NCI-H2196 treated with DMSO at 0.1 percent for 48 hours (cell line): ENCODE measurements around the gene IL17B.
"Not testable (repeated sequence)": the region's sequence is repeated elsewhere in the genome, so short reads cannot be mapped to it uniquely, and the experiment has no call there.

ENCODE experiments used
- DNase-seq: peaks from one replicate; lab custom pipeline; 2025; ENCODE audit not compliant: unreplicated experiment; lab: John Stamatoyannopoulos, UW

The IL17B gene

GRCh38 chr5:149403923-149404745, 25.0 kb upstream of the IL17B start:
- DNase-seq, result no peak

- DNase-seq, result no peak
Observed at GRCh38 chr5:149402291-149402690, 23.2 kb upstream of the IL17B start.

GRCh38 chr5:149401051-149401450, 22.0 kb upstream of the IL17B start:
- DNase-seq, result no peak

GRCh38 chr5:149400304-149400703, 21.2 kb upstream of the IL17B start:
- no peak for DNase-seq

DNA sequence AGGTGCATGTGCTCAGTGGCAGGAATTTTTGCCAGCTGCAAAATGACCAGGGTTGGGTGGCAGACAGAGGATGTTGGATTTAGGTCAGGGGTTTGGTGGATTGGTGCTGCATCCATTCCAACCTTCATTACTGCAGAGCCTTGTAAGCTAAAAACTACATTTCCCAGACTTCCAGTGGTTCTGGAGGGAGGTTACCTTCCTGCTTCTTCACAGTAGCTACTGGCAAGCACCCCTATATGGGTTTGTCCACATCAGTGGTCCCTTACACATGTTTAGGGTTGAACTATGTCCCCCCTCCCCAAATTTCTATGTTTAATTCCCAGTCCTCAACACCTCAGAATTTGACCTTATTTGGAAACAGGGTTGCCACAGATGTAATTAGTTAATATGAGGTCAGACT, 20.7 kb upstream of the IL17B start:
- no peak for DNase-seq

DNA sequence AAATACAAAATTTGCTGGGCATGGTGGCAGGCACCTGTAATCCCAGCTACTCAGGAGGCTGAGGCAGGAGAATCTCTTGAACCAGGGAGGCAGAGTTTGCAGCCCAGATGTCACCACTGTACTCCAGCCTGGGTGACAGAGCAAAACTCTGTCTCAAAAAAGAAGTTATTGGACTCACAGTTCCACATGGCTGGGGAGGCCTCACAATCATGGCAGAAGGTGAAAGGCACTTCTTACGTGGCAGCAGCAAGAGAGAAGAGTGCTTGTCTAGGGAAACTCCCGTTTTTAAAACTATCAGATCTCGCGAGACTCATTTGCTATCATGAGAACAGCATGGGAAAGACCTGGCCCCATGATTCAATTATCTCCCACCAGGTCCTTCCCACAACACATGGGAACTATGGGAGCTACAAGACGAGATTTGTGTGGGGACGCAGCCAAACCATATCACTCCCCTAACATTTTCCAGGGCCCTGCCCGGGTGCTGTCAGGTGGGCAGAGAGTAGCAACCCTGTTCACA, 19.7 kb upstream of the IL17B start:
- DNase-seq, result not testable (repeated sequence)

- no peak for DNase-seq
Observed at GRCh38 chr5:149397530-149397929, 18.4 kb upstream of the IL17B start.

DNA sequence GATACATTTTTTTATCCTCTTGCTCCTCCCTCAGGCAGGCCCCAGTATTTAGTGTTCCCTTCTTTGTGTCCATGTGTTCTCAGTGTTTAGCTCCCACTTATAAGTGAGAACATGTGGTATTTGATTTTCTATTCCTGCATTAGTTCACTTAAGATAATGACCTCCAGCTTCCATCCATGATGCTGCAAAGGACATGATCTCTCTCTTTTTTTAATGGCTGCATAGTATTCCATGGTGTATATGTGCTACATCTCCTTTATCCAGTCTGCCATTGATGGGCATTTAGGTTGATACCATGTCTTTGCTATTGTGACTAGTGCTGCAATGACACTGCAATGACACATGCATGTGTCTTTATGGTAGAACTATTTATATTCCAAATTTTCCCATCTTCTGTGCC, 15.9 kb upstream of the IL17B start:
- not testable (repeated sequence) for DNase-seq

DNA sequence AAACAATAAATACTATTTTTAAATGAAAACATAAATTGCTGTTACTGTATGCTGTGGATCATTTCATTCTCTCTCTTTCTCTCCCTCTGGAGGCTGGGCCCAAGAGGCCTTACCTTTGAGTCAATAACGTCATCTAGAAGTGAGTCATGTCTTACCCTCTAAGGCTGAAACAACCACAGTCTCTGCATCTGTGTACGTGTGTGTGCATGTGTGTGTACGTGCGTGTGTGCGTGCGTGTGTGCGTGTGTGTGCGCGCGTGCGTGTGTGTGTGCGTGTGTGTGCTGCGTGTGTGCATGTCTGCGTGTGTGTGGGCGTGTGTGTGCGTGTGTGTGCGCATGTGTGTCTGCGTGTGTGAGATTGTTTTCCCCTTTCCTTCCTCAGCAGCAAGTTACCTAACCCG, 13.6 kb upstream of the IL17B start:
- no peak for DNase-seq

DNA sequence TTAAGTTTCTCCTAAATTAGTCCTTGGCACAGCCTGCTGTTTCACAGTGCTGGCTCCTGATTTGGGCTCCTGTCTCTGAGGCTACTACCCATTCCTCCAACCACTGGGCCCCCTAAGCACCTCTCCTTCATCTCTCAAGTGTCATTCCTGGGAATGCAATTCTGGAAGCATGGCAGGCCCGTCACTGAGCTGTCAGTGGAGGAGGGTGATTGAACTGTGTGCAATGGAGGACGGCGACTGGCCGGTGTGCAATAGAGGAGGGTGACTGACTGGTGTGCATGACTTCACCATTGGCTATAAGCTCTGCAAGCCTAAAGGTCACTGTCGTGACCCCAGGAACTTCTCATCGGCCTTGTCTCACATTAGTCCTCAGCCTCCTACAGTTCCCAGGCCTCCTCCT, 12.4 kb upstream of the IL17B start:
- DNase-seq, result no peak

- not testable (repeated sequence) for DNase-seq
Observed at GRCh38 chr5:149391076-149391475, 12.0 kb upstream of the IL17B start.

- no peak for DNase-seq
Observed at GRCh38 chr5:149389552-149390495, 10.7 kb upstream of the IL17B start.

GRCh38 chr5:149388498-149389190, 9.6 kb upstream of the IL17B start:
- DNase-seq, result no peak

- no peak for DNase-seq
Observed at GRCh38 chr5:149387982-149388381, 8.9 kb upstream of the IL17B start.

DNA sequence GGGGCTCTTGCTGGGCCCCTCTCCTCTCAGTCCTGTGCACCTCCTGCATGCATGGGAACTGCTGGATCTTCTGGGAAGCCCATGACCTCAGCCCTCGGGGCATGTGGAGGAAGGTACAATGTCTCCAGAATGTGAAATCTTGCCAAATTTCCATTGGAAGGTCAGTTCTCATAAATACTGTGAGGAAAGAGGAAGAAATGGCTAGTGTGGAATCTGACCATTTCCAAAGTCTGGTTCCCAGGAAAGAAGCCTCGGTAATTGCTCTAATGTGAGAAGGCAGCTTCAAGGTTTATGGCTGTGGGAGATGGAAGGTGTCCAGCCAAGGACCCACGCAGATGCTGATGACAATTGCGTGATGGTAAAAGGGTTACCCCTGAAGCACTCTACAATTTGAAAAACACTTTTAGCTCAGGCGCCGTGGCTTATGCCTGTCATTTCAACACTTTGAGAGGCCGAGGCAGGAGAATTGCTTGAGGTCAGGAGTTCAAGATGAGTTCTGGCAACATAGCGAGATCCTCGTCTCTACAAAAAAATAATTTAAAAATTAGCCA, 8.1 kb upstream of the IL17B start:
- DNase-seq, result no peak

DNA sequence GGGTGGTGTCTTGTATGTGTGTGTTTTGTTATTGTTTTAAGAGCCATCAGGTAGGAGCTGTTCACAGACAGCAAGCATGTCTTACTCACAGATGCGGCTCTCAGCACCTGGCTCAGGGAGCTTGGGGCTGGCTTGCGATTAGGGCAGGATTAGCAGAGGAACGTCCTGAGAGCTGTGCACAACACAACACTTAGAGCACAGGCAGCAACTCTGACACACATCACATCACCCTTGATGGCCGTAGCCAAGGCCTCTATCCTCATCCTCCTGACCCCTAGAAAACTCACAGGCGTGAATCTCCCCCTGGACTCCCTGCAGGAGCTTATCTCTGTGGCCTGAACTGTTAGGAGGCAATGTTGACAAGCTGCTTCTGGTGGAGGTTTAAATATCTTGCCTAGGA, 7.1 kb upstream of the IL17B start:
- no peak for DNase-seq

DNA sequence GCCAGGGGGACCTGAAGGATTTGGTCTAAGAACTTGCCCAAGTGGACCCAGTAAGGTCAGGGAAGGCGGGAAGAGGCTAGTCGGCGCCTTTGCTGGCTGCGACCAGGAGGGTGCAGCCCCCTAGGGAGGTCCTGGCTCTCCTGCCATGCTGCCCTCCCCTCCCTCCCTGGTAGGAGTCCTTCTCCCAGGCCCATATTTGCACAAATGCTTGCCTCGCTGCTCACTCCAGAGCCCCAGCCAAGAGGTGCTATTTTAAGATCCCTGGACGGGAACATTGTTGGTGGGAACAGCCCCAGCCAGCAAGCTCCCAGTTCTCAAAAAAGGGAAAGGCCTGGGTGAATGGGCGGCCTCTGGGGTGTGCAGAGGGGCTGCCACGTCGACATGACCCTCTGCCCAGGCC, 4.3 kb upstream of the IL17B start:
- DNase-seq, result no peak

GRCh38 chr5:149382517-149383220, 3.6 kb upstream of the IL17B start:
- no peak for DNase-seq

DNA sequence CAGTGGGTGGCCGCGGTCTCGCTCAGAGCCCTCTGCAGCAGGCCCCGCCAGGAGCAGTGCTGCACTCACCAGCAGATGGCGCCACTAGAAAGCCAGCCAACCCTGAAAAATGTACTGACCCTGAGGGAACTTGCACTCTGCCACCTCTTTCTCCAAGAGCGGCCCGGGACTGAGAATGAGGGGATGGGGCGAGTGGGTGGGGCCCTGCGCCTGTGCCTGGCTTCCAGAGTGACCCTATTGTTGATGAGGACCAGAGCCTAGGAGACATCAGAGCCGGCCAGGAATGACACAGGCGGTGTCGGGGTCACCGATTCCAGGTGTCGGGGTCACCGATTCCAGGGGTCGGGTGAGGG, 2.9 kb upstream of the IL17B start:
- peak; percentile 20 for DNase-seq

- no peak for DNase-seq
Observed at GRCh38 chr5:149381261-149381985, 2.3 kb upstream of the IL17B start.
